ENCODE measurements around the gene SLC44A5. TPM values are rescaled to one million over a fixed set of nuclear protein-coding genes. Genes with fewer than 3 reads are reported as not detected.

Gene SLC44A5
- total RNA-seq, 1 experiment from 2014 or later: 0.18 TPM

- in situ Hi-C loops (cut with HindIII; ENCODE audit: low pct_unique_long_range_greater_than_20kb, low sequenced_read_pairs): no loop called here
- ATAC-seq: no peak
- intact Hi-C loops (cut with micrococcal nuclease; ENCODE audit: unreplicated experiment): no loop called here
Observed at GRCh38 chr1:75520862-75521475, 89.9 kb downstream of the SLC44A5 start.

GRCh38 chr1:75519651-75520427, 91.1 kb downstream of the SLC44A5 start:
- in situ Hi-C loops (cut with HindIII; ENCODE audit: low pct_unique_long_range_greater_than_20kb, low sequenced_read_pairs): no loop called here
- Histone ChIP-seq H3K4me3 (ENCODE audit: low read depth in 2 of 2, low read length in 2 of 2) (no peak overlapping the region), H3K9me3 (ENCODE audit: control insufficient read depth, insufficient read depth, low read depth, low read length) (no peaks in the 10 kb centered on the region), H3K36me3 (ENCODE audit: control insufficient read depth, insufficient read depth, low read length) (no peaks in the 10 kb centered on the region), H3K27me3 (ENCODE audit: control insufficient read depth, insufficient read depth, low read length) (no peaks in the 10 kb centered on the region; the same call in 1 of the 2 replicates), H3K4me1 (ENCODE audit: control insufficient read depth, insufficient read depth, low read length) (no peaks in the 10 kb centered on the region), H3K27ac (ENCODE audit: low read length) (no peak overlapping the region)
- ATAC-seq: no peak
- ChIA-PET POLR2A (no interaction called here), CTCF (no interaction called here)
- no peak for DNase-seq (ENCODE audit: low read depth, low spot score)
- BruUV-seq (replicated peaks): no TSS peak
- intact Hi-C loops (cut with micrococcal nuclease; ENCODE audit: unreplicated experiment): no loop called here
- no peak for TF ChIP-seq CTCF (IDR thresholded peaks at IDR 0.05)
- TF ChIP-seq POLR2AphosphoS5 (IDR thresholded peaks at IDR 0.05; ENCODE audit: low read depth, low read length): no peak
- TF ChIP-seq SIN3A (IDR thresholded peaks at IDR 0.05; ENCODE audit: borderline replicate concordance, insufficient read depth, low read depth, low read length): no peak
- no peak for TF ChIP-seq REST (IDR thresholded peaks at IDR 0.05; ENCODE audit: insufficient read depth in 1 of 2, low read depth in 2 of 2, low read length in 1 of 2)

More at GRCh38 chr1:75520862-75521475, 89.9 kb downstream of the SLC44A5 start:
- CTCF ChIA-PET: no interaction called here
- TF ChIP-seq TCF7L2 (IDR thresholded peaks at IDR 0.05; ENCODE audit: low read depth, low read length): no peak
- no peak for TF ChIP-seq POLR2AphosphoS5 (IDR thresholded peaks at IDR 0.05; ENCODE audit: low read depth, low read length)
- TF ChIP-seq CTCF (IDR thresholded peaks at IDR 0.05): no peak
- TF ChIP-seq SIN3A (IDR thresholded peaks at IDR 0.05; ENCODE audit: borderline replicate concordance, insufficient read depth, low read depth, low read length): no peak
- TF ChIP-seq REST (IDR thresholded peaks at IDR 0.05; ENCODE audit: insufficient read depth in 1 of 2, low read depth in 2 of 2, low read length in 1 of 2): no peak
- Histone ChIP-seq H3K27ac (ENCODE audit: low read length) (no peak overlapping the region), H3K36me3 (ENCODE audit: control insufficient read depth, insufficient read depth, low read length) (no peaks in the 10 kb centered on the region), H3K4me3 (ENCODE audit: low read depth in 2 of 2, low read length in 2 of 2) (no peak overlapping the region), H3K4me1 (ENCODE audit: control insufficient read depth, insufficient read depth, low read length) (no peaks in the 10 kb centered on the region), H3K27me3 (ENCODE audit: control insufficient read depth, insufficient read depth, low read length) (no peaks in the 10 kb centered on the region; the same call in 1 of the 2 replicates), H3K9me3 (ENCODE audit: control insufficient read depth, insufficient read depth, low read depth, low read length) (no peaks in the 10 kb centered on the region)
- BruUV-seq (replicated peaks): no TSS peak
- POLR2A ChIA-PET: no interaction called here
- no peak for DNase-seq (ENCODE audit: low read depth, low spot score)

All from Panc1 (cell line).